Ovary (tissue), 9 donors: ENCODE data around the gene BST2. TPM values are rescaled to one million over a fixed set of nuclear protein-coding genes. Genes with fewer than 3 reads are reported as not detected.

Experiments used
- DNase-seq, 5 donors: peaks; one replicate each; pipeline ENCODE4 v3.0.0-alpha.2; 2019 to 2020
- H3K27ac ChIP-seq, 2 donors: fragments of 200-600 bp; one replicate each; pipeline versions ENCODE4 v1.5.1 to v1.8.0; 2019 to 2022
- H3K27me3 ChIP-seq: fragments of 200-600 bp; one replicate; pipeline ENCODE4 v1.8.0; 2022
- H3K36me3 ChIP-seq: fragments of 200-600 bp; sonication (generic); one replicate; pipeline ENCODE4 v1.5.1; 2019
- H3K4me1 ChIP-seq: one replicate; pipeline ENCODE4 v1.8.1; 2013; ENCODE audit warnings: mild to moderate bottlenecking, moderate library complexity; ENCODE audit not compliant: insufficient read depth
- H3K4me3 ChIP-seq: fragments of 200-600 bp; sonication (generic); one replicate; pipeline ENCODE4 v1.5.1; 2017
- H3K9me3 ChIP-seq, 2 donors: fragments of 200-600 bp in 1 of 2; sonication (generic) in 1 of 2; one replicate each; pipeline versions ENCODE4 v1.5.1 to v1.8.1; 2013 to 2019; ENCODE audit warnings: mild to moderate bottlenecking in 1 of 2, moderate library complexity in 1 of 2
- CTCF ChIP-seq, 3 donors: fragments of 450-650 bp in 2 of 3; fragments of 200-600 bp in 1 of 3; IDR thresholded peaks; one replicate each; pipeline versions ENCODE4 v1.5.1 to v1.8.0; 2016 to 2022; ENCODE audit warnings: antibody characterized with exemption in 3 of 3, mild to moderate bottlenecking in 1 of 3
- EP300 ChIP-seq: sonication (generic); formaldehyde crosslinking; IDR thresholded peaks from one replicate; pipeline ENCODE4 v1.6.1; 2017; ENCODE audit warnings: antibody characterized with exemption
- POLR2A ChIP-seq: fragments of 450-650 bp; IDR thresholded peaks from one replicate; pipeline ENCODE4 v1.6.1; 2017; ENCODE audit warnings: antibody characterized with exemption, mild to moderate bottlenecking, moderate library complexity
- WGBS, 3 donors: extraction: QIAGEN DNeasy Blood & Tissue Kit in 1 of 3; methylation state at CpG; one replicate each; pipeline versions ENCODE4 v1.1.5 to v1.1.7; 2013 to 2017; 5-methylcytosine and 5-hydroxymethylcytosine counted together
- intact Hi-C, 4 donors: fragments of 100-400 bp; cut with DNase I; formaldehyde crosslinking; loops; one replicate each; pipeline versions ENCODE4 v1.11.0 to v1.15.1; 2022 to 2023
- polyA plus RNA-seq, 2 donors: library from polyadenylated mRNA; stranded (reverse); fragments of 200-250 nt in 1 of 2; fragments of 350-450 nt in 1 of 2; fragmentation: Illumina TruSeq in 1 of 2; extraction: RNeasy Lipid Tissue Mini Kit (QIAGEN cat#74804) in 1 of 2; gene quantifications; one replicate each; pipeline ENCODE4 v1.2.3, GENCODE V29; 2013 to 2014
- total RNA-seq, 7 donors: library from RNA; depleted of rRNA in 2 of 7; stranded (reverse); fragments of >200 nt in 2 of 7; fragmentation: NEBNext Ultra II Directional in 3 of 7; extraction: Animal tissue kit (Norgen Biotek cat#: 25700) in 3 of 7; gene quantifications; one replicate each; pipeline versions ENCODE4 v1.1.0 to v1.2.4, GENCODE V29; 2016 to 2023
- donor health status: DM: no; HTN: no; CAD: no; lungs with moderate emphysema.
- donor health status: DM: no; HTN: no; CAD: no.
- donor health status: Bipolar disorder and iron deficiency.
- donor health status: DM: yes; HTN: yes; CAD: no.
- donor health status: DM: no; HTN: no; CAD: no.
- donor health status: DM: yes; HTN: yes; CAD: no.

The BST2 gene
- total and polyA plus RNA-seq, 9 donors: 207 to 760 (median 557) TPM

GRCh38 chr19:17421942-17422341 is 16.5 kb upstream of the BST2 start:
- intact Hi-C loops: loop anchor here in 1 of 4 donors (5.0 kb wide), 1 partner anchor 45 kb away; no protein-coding TSS in a partner anchor
- Histone ChIP-seq H3K27ac (no peak overlapping the region), H3K36me3 (no peaks in the 10 kb centered on the region), H3K4me3 (no peak overlapping the region), H3K4me1 (peaks cover 3% of the 10 kb centered on the region), H3K9me3 (no peaks in the 10 kb centered on the region), H3K27me3 (no peaks in the 10 kb centered on the region)
- TF ChIP-seq POLR2A (no peak), CTCF (IDR thresholded peaks at IDR 0.05) (no peak), EP300 (no peak)
- DNase-seq: no peak
- WGBS, 3 donors: 96 to 98% (median 96%) methylated on average over 4 of the region's 4 CpGs

GRCh38 chr19:17420475-17420924 is 15.1 kb upstream of the BST2 start:
- intact Hi-C loops: loop anchor here in 1 of 4 donors (5.0 kb wide), 1 partner anchor 47 kb away; no protein-coding TSS in a partner anchor
- 4 to 8% (median 4%) methylated on average over 24 to 25 of the region's 25 CpGs for WGBS, 3 donors
- Histone ChIP-seq H3K9me3 (no peaks in the 10 kb centered on the region), H3K4me1 (peaks cover 3% of the 10 kb centered on the region), H3K27ac (peak overlapping the region in 1 of 2 donors; percentile 31), H3K27me3 (no peaks in the 10 kb centered on the region), H3K4me3 (peak overlapping the region; percentile 75), H3K36me3 (no peaks in the 10 kb centered on the region)
- TF ChIP-seq CTCF (IDR thresholded peaks at IDR 0.05) (peak in 1 of 3 donors; percentile 20), POLR2A (no peak), EP300 (no peak)
- peak; percentile 55 to 73 (median 71) for DNase-seq

GRCh38 chr19:17419621-17420474 is 14.4 kb upstream of the BST2 start, which contains the start of gene MVB12A:
MVB12A (plus strand) TSS chr19:17420047; CDS start chr19:17420136, 89 bp downstream.
- Histone ChIP-seq H3K27ac (peak within 1 kb of the TSS; percentile 31 to 77), H3K4me1 (peaks cover 3% of the 10 kb centered on the region), H3K36me3 (no peaks in the 10 kb centered on the region), H3K27me3 (no peaks in the 10 kb centered on the region), H3K9me3 (no peaks in the 10 kb centered on the region), H3K4me3 (peak within 1 kb of the TSS; percentile 75)
- 0 to 1% (median 0%) methylated on average over 41 to 85 of the region's 85 CpGs for WGBS, 3 donors
- DNase-seq: peak; percentile 97 to 98 (median 97)
- TF ChIP-seq CTCF (IDR thresholded peaks at IDR 0.05) (no peak), POLR2A (peak; percentile 35), EP300 (peak; percentile 80)
- intact Hi-C loops: loop anchor here in 1 of 4 donors (5.0 kb wide), 1 partner anchor 47 kb away; no protein-coding TSS in a partner anchor

GRCh38 chr19:17419154-17419620 is 13.8 kb upstream of the BST2 start:
- H3K27me3 ChIP-seq: no peaks in the 10 kb centered on the region
- peak overlapping the region; percentile 75 for H3K4me3 ChIP-seq
- DNase-seq: no peak
- peak overlapping the region in 1 of 2 donors; percentile 77 for H3K27ac ChIP-seq
- H3K9me3 ChIP-seq: no peaks in the 10 kb centered on the region
- TF ChIP-seq POLR2A (no peak), CTCF (IDR thresholded peaks at IDR 0.05) (no peak), EP300 (no peak)
- H3K36me3 ChIP-seq: no peaks in the 10 kb centered on the region
- WGBS, 3 donors: 5 to 7% (median 6%) methylated on average over 8 of the region's 8 CpGs
- peaks cover 5% of the 10 kb centered on the region for H3K4me1 ChIP-seq
- intact Hi-C loops: no loop called here
